Parathyroid adenoma (tissue), 2 donors: ENCODE measurements around the gene THAP4.

Experiments used
- H2AFZ ChIP-seq: fragments of 300-600 bp; sonication (generic); one replicate; pipeline ENCODE4 v1.7.0; 2017; ENCODE audit warnings: antibody characterized with exemption, mild to moderate bottlenecking
- H3K27ac ChIP-seq: fragments of 300-600 bp; sonication (generic); one replicate; pipeline ENCODE4 v1.7.0; 2017
- H3K27me3 ChIP-seq: fragments of 300-600 bp; sonication (generic); one replicate; pipeline ENCODE4 v1.7.0; 2017; ENCODE audit warnings: low read length; ENCODE audit not compliant: control insufficient read depth, insufficient read depth
- H3K36me3 ChIP-seq: fragments of 300-600 bp; sonication (generic); one replicate; pipeline ENCODE4 v1.7.0; 2017; ENCODE audit warnings: low read length; ENCODE audit not compliant: control insufficient read depth, insufficient read depth
- H3K4me1 ChIP-seq: fragments of 300-600 bp; sonication (generic); one replicate; pipeline ENCODE4 v1.7.0; 2017; ENCODE audit warnings: control low read depth
- H3K4me2 ChIP-seq: fragments of 300-600 bp; sonication (generic); one replicate; pipeline ENCODE4 v1.7.0; 2017; ENCODE audit warnings: low read length
- H3K4me3 ChIP-seq: fragments of 300-600 bp; sonication (generic); one replicate; pipeline ENCODE4 v1.7.0; 2017; ENCODE audit warnings: low read depth, low read length
- H3K79me2 ChIP-seq: fragments of 300-600 bp; sonication (generic); one replicate; pipeline ENCODE4 v1.7.0; 2017; ENCODE audit warnings: control low read depth
- H3K9ac ChIP-seq: fragments of 300-600 bp; sonication (generic); one replicate; pipeline ENCODE4 v1.7.0; 2017; ENCODE audit warnings: mild to moderate bottlenecking
- H3K9me3 ChIP-seq: fragments of 300-600 bp; sonication (generic); one replicate; pipeline ENCODE4 v1.7.0; 2017; ENCODE audit warnings: low read length; ENCODE audit not compliant: control insufficient read depth
- TF ChIP-seq, protein P1 (sequence below): fragments of 300-600 bp; sonication (generic); IDR thresholded peaks from one replicate; pipeline ENCODE4 v1.7.0; 2017; ENCODE audit warnings: antibody characterized with exemption, mild to moderate bottlenecking
- donor health status: primary hyperparathyroidism.

Gene THAP4

GRCh38 chr2:241611062-241611461 is 25.9 kb downstream of the THAP4 start:
- Histone ChIP-seq H3K9me3 (no peaks in the 10 kb centered on the region), H3K9ac (no peak overlapping the region), H2AFZ (no peak overlapping the region), H3K4me1 (peaks cover 1% of the 10 kb centered on the region), H3K36me3 (no peaks in the 10 kb centered on the region), H3K27me3 (no peaks in the 10 kb centered on the region), H3K4me2 (no peak overlapping the region), H3K4me3 (no peak overlapping the region), H3K27ac (no peak overlapping the region), H3K79me2 (peaks cover 30% of the 10 kb centered on the region)
- TF ChIP-seq, protein P1, sequence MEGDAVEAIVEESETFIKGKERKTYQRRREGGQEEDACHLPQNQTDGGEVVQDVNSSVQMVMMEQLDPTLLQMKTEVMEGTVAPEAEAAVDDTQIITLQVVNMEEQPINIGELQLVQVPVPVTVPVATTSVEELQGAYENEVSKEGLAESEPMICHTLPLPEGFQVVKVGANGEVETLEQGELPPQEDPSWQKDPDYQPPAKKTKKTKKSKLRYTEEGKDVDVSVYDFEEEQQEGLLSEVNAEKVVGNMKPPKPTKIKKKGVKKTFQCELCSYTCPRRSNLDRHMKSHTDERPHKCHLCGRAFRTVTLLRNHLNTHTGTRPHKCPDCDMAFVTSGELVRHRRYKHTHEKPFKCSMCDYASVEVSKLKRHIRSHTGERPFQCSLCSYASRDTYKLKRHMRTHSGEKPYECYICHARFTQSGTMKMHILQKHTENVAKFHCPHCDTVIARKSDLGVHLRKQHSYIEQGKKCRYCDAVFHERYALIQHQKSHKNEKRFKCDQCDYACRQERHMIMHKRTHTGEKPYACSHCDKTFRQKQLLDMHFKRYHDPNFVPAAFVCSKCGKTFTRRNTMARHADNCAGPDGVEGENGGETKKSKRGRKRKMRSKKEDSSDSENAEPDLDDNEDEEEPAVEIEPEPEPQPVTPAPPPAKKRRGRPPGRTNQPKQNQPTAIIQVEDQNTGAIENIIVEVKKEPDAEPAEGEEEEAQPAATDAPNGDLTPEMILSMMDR: no peak

DNA sequence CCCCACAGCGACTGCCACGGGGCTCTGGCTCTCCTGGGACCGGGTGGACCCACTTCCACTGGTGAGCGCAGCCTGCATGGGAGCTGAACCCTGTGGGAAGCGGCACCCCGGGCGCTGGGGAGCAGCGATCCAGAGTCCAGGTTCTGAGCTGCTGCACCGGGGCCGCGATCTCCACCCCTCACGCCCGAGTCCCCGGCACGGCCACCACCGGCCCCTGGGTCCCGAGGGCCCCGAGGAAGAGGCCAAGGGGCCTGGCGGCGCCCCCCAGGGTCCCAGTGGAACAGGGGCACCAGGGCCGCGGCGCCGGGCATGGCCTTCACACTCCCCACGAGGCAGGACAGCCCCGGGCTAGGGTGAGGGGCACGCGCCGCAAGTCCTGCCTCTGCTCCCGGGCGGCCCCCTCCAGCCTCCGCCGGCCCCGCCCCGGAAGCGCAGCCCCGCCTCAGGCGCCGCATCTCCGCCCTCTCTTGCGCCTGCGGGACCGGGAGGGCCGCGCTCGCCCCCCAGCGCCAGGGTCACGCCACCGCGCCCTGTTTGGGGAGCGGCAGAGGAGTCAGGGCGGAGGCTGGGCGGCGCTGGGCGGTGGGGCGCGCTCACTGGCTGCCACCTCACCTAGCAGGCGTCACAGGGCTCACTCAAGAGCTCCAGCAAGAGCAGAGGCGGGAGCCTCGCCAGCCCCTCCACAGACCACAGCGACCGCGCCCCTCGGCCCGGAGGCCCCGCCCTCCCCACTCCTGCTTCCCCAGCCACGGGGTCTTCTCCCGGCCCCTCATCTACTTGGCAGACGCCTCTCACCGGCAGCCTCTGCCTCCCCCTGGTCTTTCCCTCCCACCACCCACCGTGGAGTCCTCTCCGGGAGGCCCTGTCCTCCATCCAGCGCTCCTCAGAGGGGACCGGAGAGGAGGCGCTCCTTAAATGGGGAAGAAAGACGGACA is 26.8 kb downstream of the THAP4 start:
- no peak overlapping the region for H3K9ac ChIP-seq
- no peaks in the 10 kb centered on the region for H3K9me3 ChIP-seq
- no peaks in the 10 kb centered on the region for H3K4me1 ChIP-seq
- no peaks in the 10 kb centered on the region for H3K36me3 ChIP-seq
- H3K4me3 ChIP-seq: no peak overlapping the region
- H3K79me2 ChIP-seq: peaks cover 21% of the 10 kb centered on the region
- no peaks in the 10 kb centered on the region for H3K27me3 ChIP-seq
- TF ChIP-seq, protein P1: peak; percentile 66
- peak overlapping the region; percentile 25 for H3K27ac ChIP-seq
- H3K4me2 ChIP-seq: peak overlapping the region; percentile 37
- H2AFZ ChIP-seq: peak overlapping the region; percentile 71

DNA sequence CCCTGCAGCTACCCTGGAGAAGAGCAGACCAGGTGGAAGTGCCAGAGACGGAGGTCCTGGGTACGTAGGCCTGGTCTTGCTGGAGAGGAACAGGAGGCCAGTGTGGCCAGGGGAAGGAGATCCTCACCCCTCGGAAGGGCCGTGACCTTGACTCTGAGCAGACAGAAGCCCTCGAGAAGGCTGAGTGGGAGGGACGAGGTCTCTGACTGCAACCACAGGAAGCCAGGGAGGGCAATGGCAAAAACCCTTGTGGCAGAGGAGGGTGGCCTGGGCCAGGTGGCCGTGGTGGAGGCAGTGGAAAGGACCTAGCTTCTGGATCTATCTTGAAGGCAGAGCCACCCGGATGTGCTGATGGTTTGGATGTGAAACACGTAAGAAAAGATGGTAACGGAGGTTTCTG is 28.1 kb downstream of the THAP4 start:
- H3K36me3 ChIP-seq: no peaks in the 10 kb centered on the region
- no peaks in the 10 kb centered on the region for H3K4me1 ChIP-seq
- H3K79me2 ChIP-seq: peaks cover 13% of the 10 kb centered on the region
- no peak overlapping the region for H3K9ac ChIP-seq
- no peak overlapping the region for H2AFZ ChIP-seq
- H3K9me3 ChIP-seq: no peaks in the 10 kb centered on the region
- no peaks in the 10 kb centered on the region for H3K27me3 ChIP-seq
- no peak overlapping the region for H3K4me2 ChIP-seq
- no peak overlapping the region for H3K27ac ChIP-seq
- H3K4me3 ChIP-seq: no peak overlapping the region
- TF ChIP-seq, protein P1: no peak

GRCh38 chr2:241607162-241607885 is 29.6 kb downstream of the THAP4 start:
- H3K4me2 ChIP-seq: no peak overlapping the region
- H3K4me3 ChIP-seq: no peak overlapping the region
- H3K27me3 ChIP-seq: no peaks in the 10 kb centered on the region
- no peak overlapping the region for H2AFZ ChIP-seq
- H3K4me1 ChIP-seq: no peaks in the 10 kb centered on the region
- H3K9me3 ChIP-seq: no peaks in the 10 kb centered on the region
- TF ChIP-seq, protein P1: no peak
- H3K9ac ChIP-seq: no peak overlapping the region
- H3K36me3 ChIP-seq: no peaks in the 10 kb centered on the region
- peaks cover 13% of the 10 kb centered on the region for H3K79me2 ChIP-seq
- H3K27ac ChIP-seq: no peak overlapping the region
